ENCODE measurements around the gene CCDC174. TPM values are rescaled to one million over a fixed set of nuclear protein-coding genes. Genes with fewer than 3 reads are reported as not detected.

Gene CCDC174
- total and polyA plus RNA-seq, 10 of the 15 experiments (the other 5 are each of a cell fraction or from before 2014, with no cell fraction given) = 11.6 to 31.3 (median 19.1) TPM

DNA sequence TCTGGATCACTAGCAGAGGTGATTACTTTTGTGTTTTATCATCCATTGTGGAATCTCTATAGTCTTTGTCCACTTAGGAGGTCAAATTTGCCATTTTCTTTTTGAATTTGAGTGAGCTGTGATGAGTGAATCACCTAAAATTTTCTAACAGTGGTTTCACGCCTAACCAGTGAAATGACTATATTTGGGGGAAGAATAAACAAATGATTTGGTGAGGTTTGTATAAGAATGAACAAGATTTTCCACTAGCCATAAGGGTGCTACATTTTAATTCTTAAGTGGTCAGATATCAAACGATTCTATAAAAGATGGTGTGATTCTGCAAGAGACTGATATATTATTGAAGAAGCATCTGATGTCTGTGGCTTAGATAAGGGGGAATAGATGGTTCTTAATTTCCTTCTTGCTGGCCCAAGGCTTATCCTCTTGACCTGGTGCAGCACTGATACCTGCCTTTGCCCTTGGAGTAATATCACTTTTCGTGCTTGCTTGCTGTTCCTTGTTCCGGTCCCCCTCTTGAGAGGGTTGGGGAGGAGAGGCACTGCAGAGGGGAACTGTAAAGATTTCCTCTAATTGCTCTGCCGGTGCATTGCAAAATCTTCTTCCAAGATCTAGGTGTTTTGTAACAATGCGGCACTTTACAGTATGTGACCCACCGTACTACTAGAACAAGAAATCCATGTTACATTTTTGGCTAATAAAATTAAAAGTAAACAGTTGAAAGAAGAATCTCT, 37.9 kb downstream of the CCDC174 start (continued):
- TF ChIP-seq HSF1 (IDR thresholded peaks at IDR 0.05; ENCODE audit: low read depth, low read length) (no peak), YBX1 (IDR thresholded peaks at IDR 0.05) (no peak), HCFC1 (IDR thresholded peaks at IDR 0.05; ENCODE audit: low read length) (no peak), KDM1A (IDR thresholded peaks at IDR 0.05; ENCODE audit: borderline replicate concordance) (no peak), CREB1 (IDR thresholded peaks at IDR 0.05; ENCODE audit: low read depth) (no peak), NFYB (IDR thresholded peaks at IDR 0.05; ENCODE audit: insufficient read depth, low read depth, low read length) (no peak), CBX5 (IDR thresholded peaks at IDR 0.05; ENCODE audit: low read depth) (no peak), NR2F1 (conservative IDR thresholded peaks at IDR 0.05) (peak; percentile 50), EP300 (IDR thresholded peaks at IDR 0.05; ENCODE audit: borderline replicate concordance in 1 of 2, control insufficient read depth in 1 of 2, low read depth in 2 of 2, low read length in 2 of 2) (peak; percentile 90 to 92), EZH2 (IDR thresholded peaks at IDR 0.05; ENCODE audit: borderline replicate concordance, control insufficient read depth, low read depth, low read length) (no peak), RBBP5 (conservative IDR thresholded peaks at IDR 0.05) (no peak), REST (IDR thresholded peaks at IDR 0.05; ENCODE audit: low read depth, low read length) (no peak), SMAD1 (IDR thresholded peaks at IDR 0.05; ENCODE audit: low read depth, partially characterized antibody) (no peak), MXI1 (IDR thresholded peaks at IDR 0.05; ENCODE audit: low read depth, low read length) (no peak), ATF2 (IDR thresholded peaks at IDR 0.05; ENCODE audit: low read length) (peak; percentile 47; the same call in 1 of the 2 replicates)
- TF ChIP-seq, protein P1, sequence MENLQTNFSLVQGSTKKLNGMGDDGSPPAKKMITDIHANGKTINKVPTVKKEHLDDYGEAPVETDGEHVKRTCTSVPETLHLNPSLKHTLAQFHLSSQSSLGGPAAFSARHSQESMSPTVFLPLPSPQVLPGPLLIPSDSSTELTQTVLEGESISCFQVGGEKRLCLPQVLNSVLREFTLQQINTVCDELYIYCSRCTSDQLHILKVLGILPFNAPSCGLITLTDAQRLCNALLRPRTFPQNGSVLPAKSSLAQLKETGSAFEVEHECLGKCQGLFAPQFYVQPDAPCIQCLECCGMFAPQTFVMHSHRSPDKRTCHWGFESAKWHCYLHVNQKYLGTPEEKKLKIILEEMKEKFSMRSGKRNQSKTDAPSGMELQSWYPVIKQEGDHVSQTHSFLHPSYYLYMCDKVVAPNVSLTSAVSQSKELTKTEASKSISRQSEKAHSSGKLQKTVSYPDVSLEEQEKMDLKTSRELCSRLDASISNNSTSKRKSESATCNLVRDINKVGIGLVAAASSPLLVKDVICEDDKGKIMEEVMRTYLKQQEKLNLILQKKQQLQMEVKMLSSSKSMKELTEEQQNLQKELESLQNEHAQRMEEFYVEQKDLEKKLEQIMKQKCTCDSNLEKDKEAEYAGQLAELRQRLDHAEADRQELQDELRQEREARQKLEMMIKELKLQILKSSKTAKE (IDR thresholded peaks at IDR 0.05; ENCODE audit: low read depth, poor library complexity, severe bottlenecking) = peak; percentile 73
- TF ChIP-seq, protein P2, sequence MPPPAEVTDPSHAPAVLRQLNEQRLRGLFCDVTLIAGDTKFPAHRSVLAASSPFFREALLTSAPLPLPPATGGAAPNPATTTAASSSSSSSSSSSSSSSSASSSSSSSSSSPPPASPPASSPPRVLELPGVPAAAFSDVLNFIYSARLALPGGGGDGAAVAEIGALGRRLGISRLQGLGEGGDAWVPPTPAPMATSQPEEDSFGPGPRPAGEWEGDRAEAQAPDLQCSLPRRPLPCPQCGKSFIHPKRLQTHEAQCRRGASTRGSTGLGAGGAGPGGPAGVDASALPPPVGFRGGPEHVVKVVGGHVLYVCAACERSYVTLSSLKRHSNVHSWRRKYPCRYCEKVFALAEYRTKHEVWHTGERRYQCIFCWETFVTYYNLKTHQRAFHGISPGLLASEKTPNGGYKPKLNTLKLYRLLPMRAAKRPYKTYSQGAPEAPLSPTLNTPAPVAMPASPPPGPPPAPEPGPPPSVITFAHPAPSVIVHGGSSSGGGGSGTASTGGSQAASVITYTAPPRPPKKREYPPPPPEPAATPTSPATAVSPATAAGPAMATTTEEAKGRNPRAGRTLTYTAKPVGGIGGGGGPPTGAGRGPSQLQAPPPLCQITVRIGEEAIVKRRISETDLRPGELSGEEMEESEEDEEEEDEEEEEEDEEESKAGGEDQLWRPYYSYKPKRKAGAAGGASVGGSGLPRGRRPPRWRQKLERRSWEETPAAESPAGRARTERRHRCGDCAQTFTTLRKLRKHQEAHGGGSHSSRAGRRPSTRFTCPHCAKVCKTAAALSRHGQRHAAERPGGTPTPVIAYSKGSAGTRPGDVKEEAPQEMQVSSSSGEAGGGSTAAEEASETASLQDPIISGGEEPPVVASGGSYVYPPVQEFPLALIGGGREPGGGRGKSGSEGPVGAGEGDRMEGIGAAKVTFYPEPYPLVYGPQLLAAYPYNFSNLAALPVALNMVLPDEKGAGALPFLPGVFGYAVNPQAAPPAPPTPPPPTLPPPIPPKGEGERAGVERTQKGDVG (CRISPR knock-in tag; IDR thresholded peaks at IDR 0.05) = no peak
